Endothelial cell (in vitro differentiated cells): Measurements from ENCODE around the gene OLFML2A. TPM values are rescaled to one million over a fixed set of nuclear protein-coding genes. Genes with fewer than 3 reads are reported as not detected.
"Not testable (repeated sequence)": the region's sequence is repeated elsewhere in the genome, so short reads cannot be mapped to it uniquely, and the experiment has no call there.

Source experiments
- DNase-seq: peaks from one replicate; pipeline ENCODE4 v3.0.0; 2021; ENCODE audit warnings: low spot score
- H3K27ac Mint-ChIP-seq: one replicate; pipeline ENCODE4 v1.8.0; 2021; ENCODE audit warnings: mixed read lengths, inconsistent platforms; ENCODE audit not compliant: unreplicated experiment
- H3K27me3 Mint-ChIP-seq: one replicate; pipeline ENCODE4 v1.8.0; 2021; ENCODE audit warnings: mild to moderate bottlenecking, moderate library complexity, mixed read lengths, inconsistent platforms; ENCODE audit not compliant: unreplicated experiment
- H3K36me3 Mint-ChIP-seq: one replicate; pipeline ENCODE4 v1.8.0; 2021; ENCODE audit warnings: mild to moderate bottlenecking, low read depth, mixed read lengths, inconsistent platforms; ENCODE audit not compliant: unreplicated experiment
- H3K4me1 Mint-ChIP-seq: one replicate; pipeline ENCODE4 v1.8.0; 2021; ENCODE audit warnings: mild to moderate bottlenecking, mixed read lengths, inconsistent platforms; ENCODE audit not compliant: unreplicated experiment
- H3K4me3 Mint-ChIP-seq: one replicate; pipeline ENCODE4 v1.8.0; 2021; ENCODE audit warnings: mild to moderate bottlenecking, mixed read lengths, inconsistent platforms; ENCODE audit not compliant: unreplicated experiment
- H3K9me3 Mint-ChIP-seq: one replicate; pipeline ENCODE4 v1.8.0; 2021; ENCODE audit warnings: mixed read lengths, inconsistent platforms; ENCODE audit not compliant: unreplicated experiment
- CTCF ChIP-seq: fragments of 200-600 bp; sonication (generic); IDR thresholded peaks from one replicate; pipeline ENCODE4 v1.5.0; 2021; ENCODE audit warnings: antibody characterized with exemption; ENCODE audit not compliant: unreplicated experiment
- total RNA-seq: library from RNA; stranded (reverse); fragmentation: NEBNext Ultra II Directional; extraction: Animal tissue kit (Norgen Biotek cat#: 25700); gene quantifications from one replicate; pipeline ENCODE4 v1.2.1, GENCODE V29; 2021; ENCODE audit not compliant: unreplicated experiment

OLFML2A gene
- total RNA-seq, 1 donor from 2014 or later: 18.2 TPM

- no peaks in the 10 kb centered on the region for H3K4me1 Mint-ChIP-seq
- H3K27me3 Mint-ChIP-seq: peaks cover 6% of the 10 kb centered on the region
- no peak for DNase-seq
- no peak overlapping the region for H3K4me3 Mint-ChIP-seq
- H3K27ac Mint-ChIP-seq: no peak overlapping the region
- no peak for TF ChIP-seq CTCF
- no peaks in the 10 kb centered on the region for H3K9me3 Mint-ChIP-seq
- H3K36me3 Mint-ChIP-seq: no peaks in the 10 kb centered on the region
Observed at GRCh38 chr9:124844291-124844690, 67.4 kb downstream of the OLFML2A start.

- H3K27me3 Mint-ChIP-seq, H3K9me3 Mint-ChIP-seq, H3K4me1 Mint-ChIP-seq, H3K36me3 Mint-ChIP-seq, H3K4me3 Mint-ChIP-seq, DNase-seq, H3K27ac Mint-ChIP-seq: not testable (repeated sequence)
Observed at GRCh38 chr9:124846467-124846866, 69.5 kb downstream of the OLFML2A start.

- no peak for DNase-seq
- Mint-ChIP-seq H3K36me3 (no peaks in the 10 kb centered on the region), H3K27ac (no peak overlapping the region), H3K9me3 (no peaks in the 10 kb centered on the region), H3K4me1 (no peaks in the 10 kb centered on the region), H3K4me3 (no peak overlapping the region), H3K27me3 (peaks cover 5% of the 10 kb centered on the region)
- TF ChIP-seq CTCF: no peak
Observed at GRCh38 chr9:124846969-124847368, 70.0 kb downstream of the OLFML2A start.

- TF ChIP-seq CTCF: no peak
- no peaks in the 10 kb centered on the region for H3K36me3 Mint-ChIP-seq
- H3K9me3 Mint-ChIP-seq: no peaks in the 10 kb centered on the region
- H3K4me3 Mint-ChIP-seq: no peak overlapping the region
- no peaks in the 10 kb centered on the region for H3K4me1 Mint-ChIP-seq
- no peak overlapping the region for H3K27ac Mint-ChIP-seq
- DNase-seq: no peak
- peaks cover 2% of the 10 kb centered on the region for H3K27me3 Mint-ChIP-seq
Observed at GRCh38 chr9:124849801-124850200, 72.9 kb downstream of the OLFML2A start.

GRCh38 chr9:124852121-124852828 lies 75.3 kb downstream of the OLFML2A start:
- DNase-seq: no peak
- Mint-ChIP-seq H3K4me3 (peak overlapping the region; percentile 54), H3K36me3 (no peaks in the 10 kb centered on the region), H3K27me3 (peaks cover 2% of the 10 kb centered on the region), H3K27ac (no peak overlapping the region), H3K9me3 (no peaks in the 10 kb centered on the region), H3K4me1 (no peaks in the 10 kb centered on the region)
- TF ChIP-seq CTCF: no peak
